Body of pancreas (tissue), 4 donors: Measurements from ENCODE around the gene UGDH.

ENCODE experiments used
- POLR2A ChIP-seq, 3 donors: fragments of 450-650 bp; IDR thresholded peaks; one replicate each; pipeline ENCODE4 v1.6.1; 2016; ENCODE audit warnings: antibody characterized with exemption in 3 of 3, mild to moderate bottlenecking in 2 of 3
- TF ChIP-seq, protein P1 (sequence below), 7 experiments: fragments of 450-650 bp in 4 of 7; fragments of 200-600 bp in 3 of 7; sonication (generic) in 3 of 7; IDR thresholded peaks; one replicate each; pipeline ENCODE4 v1.5.1; 2016 to 2019; ENCODE audit warnings: antibody characterized with exemption in 7 of 7

DNA sequence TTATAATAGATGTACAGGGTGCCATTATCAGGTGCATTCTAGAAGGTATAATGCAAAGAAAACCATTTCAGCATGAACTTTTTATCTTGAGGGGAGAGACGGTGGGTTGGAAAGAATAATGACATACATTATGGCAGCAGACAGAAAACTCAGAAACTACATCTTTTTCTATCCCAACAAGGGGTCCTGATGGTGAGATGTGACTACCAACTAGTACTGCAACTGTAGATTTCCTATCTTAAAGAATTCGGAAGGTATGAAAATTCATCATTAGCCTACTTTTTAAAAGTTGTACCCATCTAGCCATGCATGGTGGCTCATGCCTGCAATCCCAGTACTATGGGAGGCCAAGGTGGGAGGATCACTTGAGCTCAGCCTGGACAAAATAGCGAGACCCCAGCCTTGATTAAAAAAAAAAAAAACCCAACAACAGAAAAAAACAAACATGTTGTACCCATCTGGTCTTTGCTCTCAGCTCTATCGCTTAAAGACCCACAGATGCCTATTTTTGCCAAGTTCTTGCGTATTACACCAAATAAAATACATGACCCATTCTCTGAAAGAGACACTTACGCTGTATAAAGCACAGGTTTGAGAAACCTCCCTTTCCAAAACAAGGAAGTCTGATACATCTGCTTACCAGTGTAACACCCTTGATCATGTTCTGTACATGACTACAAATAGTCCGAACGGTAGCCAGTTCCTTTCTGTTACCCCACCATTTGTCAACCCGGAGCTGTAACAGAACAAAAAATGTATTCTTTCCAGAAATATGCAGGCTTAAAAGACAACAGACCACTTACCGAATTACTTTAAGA lies 70.1 kb downstream of the UGDH start:
- TF ChIP-seq, protein P1, sequence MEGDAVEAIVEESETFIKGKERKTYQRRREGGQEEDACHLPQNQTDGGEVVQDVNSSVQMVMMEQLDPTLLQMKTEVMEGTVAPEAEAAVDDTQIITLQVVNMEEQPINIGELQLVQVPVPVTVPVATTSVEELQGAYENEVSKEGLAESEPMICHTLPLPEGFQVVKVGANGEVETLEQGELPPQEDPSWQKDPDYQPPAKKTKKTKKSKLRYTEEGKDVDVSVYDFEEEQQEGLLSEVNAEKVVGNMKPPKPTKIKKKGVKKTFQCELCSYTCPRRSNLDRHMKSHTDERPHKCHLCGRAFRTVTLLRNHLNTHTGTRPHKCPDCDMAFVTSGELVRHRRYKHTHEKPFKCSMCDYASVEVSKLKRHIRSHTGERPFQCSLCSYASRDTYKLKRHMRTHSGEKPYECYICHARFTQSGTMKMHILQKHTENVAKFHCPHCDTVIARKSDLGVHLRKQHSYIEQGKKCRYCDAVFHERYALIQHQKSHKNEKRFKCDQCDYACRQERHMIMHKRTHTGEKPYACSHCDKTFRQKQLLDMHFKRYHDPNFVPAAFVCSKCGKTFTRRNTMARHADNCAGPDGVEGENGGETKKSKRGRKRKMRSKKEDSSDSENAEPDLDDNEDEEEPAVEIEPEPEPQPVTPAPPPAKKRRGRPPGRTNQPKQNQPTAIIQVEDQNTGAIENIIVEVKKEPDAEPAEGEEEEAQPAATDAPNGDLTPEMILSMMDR (IDR thresholded peaks at IDR 0.05) = no peak
- no peak for TF ChIP-seq POLR2A (IDR thresholded peaks at IDR 0.05)
